GM12878 (cell line): ENCODE measurements around the gene SBNO2. TPM values are rescaled to one million over a fixed set of nuclear protein-coding genes. Genes with fewer than 3 reads are reported as not detected.
A peak's percentile ranks its signal among the peaks of the same experiment; 100 is the strongest.

Experiments
- ATAC-seq: fragments of 200-7000 bp; cut with Tn5 transposase; 3 replicates; pipeline ENCODE4 v1.9.1; 2020; ENCODE audit warnings: mild to moderate bottlenecking, moderate library complexity
- BruUV-seq: library from RNA; stranded (reverse); fragments of 400-500 nt; replicated peaks from 2 replicates; lab custom pipeline; 2021; lab: Mats Ljungman, UMichigan
- CTCF ChIA-PET: fragments of 300-600 bp; sonication (Branson Sonifier 250); formaldehyde crosslinking; extraction: SDS; loops from one replicate; lab custom pipeline; 2021; ENCODE audit warnings: inconsistent platforms; lab: Yijun Ruan, JAX
- POLR2A ChIA-PET: fragments of 350-600 bp; formaldehyde crosslinking; extraction: SDS; loops from one replicate; lab custom pipeline; 2021; ENCODE audit warnings: inconsistent platforms; lab: Charles Lee
- RAD21 ChIA-PET: fragments of 300-600 bp; sonication (Branson Sonifier 250); formaldehyde crosslinking; loops from one replicate; lab custom pipeline; 2023; ENCODE audit warnings: antibody characterized with exemption; ENCODE audit not compliant: unreplicated experiment; lab: Charles Lee
- SMC1A ChIA-PET: fragments of 300-600 bp; sonication (Branson Sonifier 250); formaldehyde crosslinking; loops from one replicate; lab custom pipeline; 2023; ENCODE audit not compliant: unreplicated experiment, uncharacterized antibody; lab: Charles Lee
- DNase-seq: peaks from one replicate; pipeline ENCODE4 v3.0.0-alpha.2; 2011; ENCODE audit warnings: low read depth, low spot score
- FAIRE-seq: peaks from 3 replicates; lab custom pipeline; 2011; peaks lifted over from hg19 to GRCh38; lab: Jason Lieb, UNC
- H2AFZ ChIP-seq: 2 replicates; pipeline ENCODE4 v1.6.0; 2011; ENCODE audit warnings: low read depth, low read length, control low read depth; ENCODE audit not compliant: control insufficient read depth
- H3K27ac ChIP-seq: 2 replicates; pipeline ENCODE4 v1.5.1; 2011; ENCODE audit warnings: control low read depth; ENCODE audit not compliant: control insufficient read depth, insufficient read depth
- H3K27me3 ChIP-seq, 2 experiments: replicated peaks in 1 of 2; 2 replicates each; pipeline versions ENCODE4 v1.6.0 to v1.6.1; 2011; ENCODE audit warnings: low read length in 1 of 2; ENCODE audit not compliant: control insufficient read depth in 2 of 2, insufficient read depth in 2 of 2
- H3K36me3 ChIP-seq, 2 experiments: 2 replicates each; pipeline ENCODE4 v1.5.1; 2011; ENCODE audit warnings: low read length in 1 of 2; ENCODE audit not compliant: control insufficient read depth in 2 of 2, insufficient read depth in 2 of 2
- H3K4me1 ChIP-seq: 2 replicates; pipeline ENCODE4 v1.6.1; 2011; ENCODE audit warnings: mild to moderate bottlenecking, low read length, moderate library complexity, mixed read lengths; ENCODE audit not compliant: control insufficient read depth, insufficient read depth
- H3K4me2 ChIP-seq: 2 replicates; pipeline ENCODE4 v1.6.0; 2011; ENCODE audit warnings: control low read depth; ENCODE audit not compliant: control insufficient read depth, insufficient read depth
- H3K4me3 ChIP-seq: fragments of 200-600 bp; sonication (generic); 2 replicates; pipeline ENCODE4 v1.5.1; 2016
- H3K79me2 ChIP-seq: 2 replicates; pipeline ENCODE4 v1.6.0; 2011; ENCODE audit warnings: low read length; ENCODE audit not compliant: control insufficient read depth, insufficient read depth
- H3K9ac ChIP-seq: 2 replicates; pipeline ENCODE4 v1.8.0; 2011; ENCODE audit warnings: low read length, control low read depth, mixed read lengths; ENCODE audit not compliant: control insufficient read depth, insufficient read depth
- H3K9me3 ChIP-seq: replicated peaks from 3 replicates; pipeline ENCODE4 v1.5.1; 2011; ENCODE audit warnings: mild to moderate bottlenecking, low read length; ENCODE audit not compliant: control insufficient read depth, insufficient read depth
- H4K20me1 ChIP-seq: 2 replicates; pipeline ENCODE4 v1.6.0; 2011; ENCODE audit not compliant: control insufficient read depth, insufficient read depth
- ATF2 ChIP-seq: IDR thresholded peaks from 2 replicates; pipeline ENCODE4 v1.6.1; 2012; ENCODE audit warnings: low read length, inconsistent platforms
- CHD1 ChIP-seq: IDR thresholded peaks from 2 replicates; pipeline ENCODE4 v1.6.1; 2012; ENCODE audit warnings: low read depth, low read length, improper control_type of control experiment
- ETV6 ChIP-seq, 2 experiments: fragments of 450-650 bp in 1 of 2; IDR thresholded peaks in 1 of 2; conservative IDR thresholded peaks in 1 of 2; 2 replicates each; pipeline ENCODE4 v1.6.1; 2014; ENCODE audit warnings: antibody characterized with exemption in 1 of 2, borderline replicate concordance in 1 of 2, low read depth in 1 of 2, mild to moderate bottlenecking in 1 of 2, moderate library complexity in 1 of 2
- EZH2 ChIP-seq: IDR thresholded peaks from 2 replicates; pipeline ENCODE4 v1.6.1; 2012; ENCODE audit warnings: low read depth, mild to moderate bottlenecking, control low read depth, inconsistent platforms, low read length, borderline replicate concordance; ENCODE audit not compliant: control insufficient read depth
- NFXL1 ChIP-seq: fragments of 450-650 bp; IDR thresholded peaks from 2 replicates; pipeline ENCODE4 v1.6.1; 2017; ENCODE audit warnings: antibody characterized with exemption, mild to moderate bottlenecking, borderline replicate concordance
- POLR2AphosphoS5 ChIP-seq: IDR thresholded peaks from 2 replicates; pipeline ENCODE4 v1.6.1; 2011; ENCODE audit warnings: mild to moderate bottlenecking, low read length, inconsistent platforms
- SMARCA5 ChIP-seq: fragments of 450-650 bp; IDR thresholded peaks from 2 replicates; pipeline ENCODE4 v1.6.1; 2017; ENCODE audit warnings: mild to moderate bottlenecking
- SREBF2 ChIP-seq: IDR thresholded peaks from 2 replicates; pipeline ENCODE4 v1.6.1; 2012; ENCODE audit warnings: mild to moderate bottlenecking, low read length
- WRNIP1 ChIP-seq: IDR thresholded peaks from 2 replicates; pipeline ENCODE4 v1.6.1; 2011; ENCODE audit warnings: low read depth, low read length, improper control_type of control experiment, borderline replicate concordance
- ZBTB40 ChIP-seq: fragments of 450-650 bp; IDR thresholded peaks from 2 replicates; pipeline ENCODE4 v1.6.1; 2016; ENCODE audit warnings: mild to moderate bottlenecking, moderate library complexity, borderline replicate concordance
- ZZZ3 ChIP-seq: IDR thresholded peaks from 2 replicates; pipeline ENCODE4 v1.6.1; 2011; ENCODE audit warnings: low read depth; ENCODE audit not compliant: control insufficient read depth, insufficient read length
- WGBS: methylation state at CpG from one replicate; pipeline ENCODE4 v1.1.6; 2016; ENCODE audit warnings: low lambda C conversion rate; ENCODE audit not compliant: insufficient replicate concordance, insufficient coverage; ENCODE audit errors: missing lambda C conversion rate; 5-methylcytosine and 5-hydroxymethylcytosine counted together
- in situ Hi-C: fragments of 300-500 bp; cut with MboI; formaldehyde crosslinking; loops from 9 replicates; pipeline ENCODE4 v1.14.3; 2018; ENCODE audit warnings: mixed read lengths
- intact Hi-C: fragments of 100-400 bp; cut with micrococcal nuclease; formaldehyde crosslinking; loops from one replicate; pipeline ENCODE4 v1.14.2; 2022; ENCODE audit not compliant: unreplicated experiment
- polyA plus RNA-seq, 11 experiments: library from polyadenylated mRNA; depleted of rRNA in 4 of 11; unstranded in 6 of 11; stranded (reverse) in 5 of 11; fragments of >200 nt; fragmentation: Nextera tagmentation in 4 of 11; fragmentation: Illumina TruSeq in 1 of 11; extraction: Ambion mirVana in 4 of 11; extraction: Trizol in 1 of 11; gene quantifications; 1 replicate in 1 of 11; 2 replicates in 10 of 11; pipeline versions ENCODE4 v1.2.1 to v1.2.3, GENCODE V29; 2011 to 2016; ENCODE audit warnings: inconsistent platforms in 2 of 11, missing spikeins in 2 of 11, low read depth in 1 of 11
- total RNA-seq, 4 experiments: library from RNA; depleted of rRNA in 3 of 4; stranded (reverse); fragments of >200 nt in 3 of 4; fragmentation: Illumina TruSeq in 1 of 4; extraction: Trizol in 1 of 4; gene quantifications; 2 replicates each; pipeline versions ENCODE4 v1.2.1 to v1.2.3, GENCODE V29; 2013 to 2021

SBNO2 gene
- total and polyA plus RNA-seq, 10 of the 15 experiments (the other 5 are each of a cell fraction or from before 2014, with no cell fraction given), result 0.08 to 44.6 (median 5.4) TPM

GRCh38 chr19:1067341-1067957 lies 106.6 kb downstream of the SBNO2 start:
- Histone ChIP-seq H3K79me2 (peaks cover 36% of the 10 kb centered on the region), H3K4me2 (peak overlapping the region; percentile 85), H4K20me1 (no peaks in the 10 kb centered on the region), H2AFZ (peak overlapping the region; percentile 13; the same call in 1 of the 2 replicates), H3K36me3 (peaks cover 0 to 7% of the 10 kb centered on the region in 2 experiments; a peak in 2 of 4 replicates), H3K9ac (peak overlapping the region; percentile 90), H3K4me3 (peak overlapping the region; percentile 98), H3K4me1 (peaks cover 17% of the 10 kb centered on the region), H3K27ac (peak overlapping the region; percentile 95), H3K9me3 (no peaks in the 10 kb centered on the region), H3K27me3 (no peaks in the 10 kb centered on the region)
- under 1% methylated on average over 34 of the region's 38 CpGs for WGBS
- intact Hi-C loops (no loop called here), in situ Hi-C loops (no loop called here)
- ATAC-seq, result peak; percentile 53
- ChIA-PET RAD21 (interaction anchor here (1.0 to 2.4 kb wide), 20 partner anchors 9 to 199 kb away, joined by 3 to 19 read pairs (median 5); partner anchors contain the start of genes ABCA7, ATP5F1D, CNN2 and RNU6-2), POLR2A (interaction anchor here (0.7 to 3.0 kb wide), 22 partner anchors 9 to 274 kb away, joined by 3 to 45 read pairs (median 4); partner anchors contain the start of genes ABCA7, CIRBP, CNN2 and GPX4), SMC1A (interaction anchor here (0.9 to 2.1 kb wide), 10 partner anchors 9 to 108 kb away, joined by 3 to 12 read pairs (median 4); partner anchors contain the start of gene GPX4), CTCF (interaction anchor here (0.8 to 2.2 kb wide), 7 partner anchors 10 to 204 kb away, joined by 3 to 14 read pairs (median 5); no protein-coding TSS in a partner anchor)
- FAIRE-seq, result no peak
- no TSS peak for BruUV-seq
- DNase-seq, result no peak
- TF ChIP-seq POLR2AphosphoS5, result no peak
- no peak for TF ChIP-seq ZBTB40
- no peak for TF ChIP-seq ATF2
- no peak for TF ChIP-seq SMARCA5
- no peak for TF ChIP-seq WRNIP1
- TF ChIP-seq SREBF2, result no peak
- no peak for TF ChIP-seq EZH2
- no peak for TF ChIP-seq ETV6 (conservative IDR thresholded peaks at IDR 0.05 in 1 of 2, IDR thresholded peaks at IDR 0.05 in 1 of 2; ENCODE audit: borderline replicate concordance in 1 of 2, low read depth in 1 of 2)
- TF ChIP-seq NFXL1, result no peak
- TF ChIP-seq ZZZ3, result no peak
- TF ChIP-seq CHD1, result no peak
